HCT116 (cell line): ENCODE results near the gene TMEM181. TPM values are rescaled to one million over a fixed set of nuclear protein-coding genes. Genes with fewer than 3 reads are reported as not detected.

Source experiments
- ATAC-seq: fragments of 200-7000 bp; cut with Tn5 transposase; 2 replicates; pipeline ENCODE4 v1.9.1; 2020; ENCODE audit warnings: mild to moderate bottlenecking, moderate library complexity
- BruUV-seq: library from RNA; stranded (reverse); fragments of 400-500 nt; replicated peaks from 2 replicates; lab custom pipeline; 2021; lab: Mats Ljungman, UMichigan
- CTCF ChIA-PET: fragments of 300-600 bp; sonication (Branson Sonifier 250); formaldehyde crosslinking; loops from one replicate; lab custom pipeline; 2021; ENCODE audit warnings: antibody characterized with exemption; lab: Charles Lee
- POLR2A ChIA-PET: fragments of 300-600, 350-600 bp; sonication (Branson Sonifier 250); formaldehyde crosslinking; loops from one replicate; lab custom pipeline; 2021; ENCODE audit warnings: antibody characterized with exemption; lab: Charles Lee
- RAD21 ChIA-PET, 2 experiments: fragments of 300-600 bp; sonication (Branson Sonifier 250); formaldehyde crosslinking; loops; one replicate each; lab custom pipeline; 2023; ENCODE audit warnings: low total read pairs in 2 of 2; ENCODE audit not compliant: uncharacterized antibody in 2 of 2, unreplicated experiment in 2 of 2, low non-redundant PET in 1 of 2; lab: Charles Lee
- DNase-seq: peaks from one replicate; pipeline ENCODE4 v3.0.0-alpha.2; 2010; ENCODE audit warnings: low read depth, low spot score
- H2AFZ ChIP-seq: fragments of 200-600 bp; shearing (Covaris generic), sonication (generic); 2 replicates; pipeline ENCODE4 v1.6.1; 2017; ENCODE audit warnings: low read depth, mixed run types, mixed read lengths, antibody characterized with exemption, low read length; ENCODE audit not compliant: poor library complexity, severe bottlenecking
- H3K27ac ChIP-seq: 2 replicates; pipeline ENCODE4 v1.5.1; 2012; ENCODE audit warnings: low read depth, low read length
- H3K27me3 ChIP-seq: fragments of 200-600 bp; sonication (generic); 2 replicates; pipeline ENCODE4 v1.6.1; 2016; ENCODE audit warnings: mixed run types, low read length, mixed read lengths; ENCODE audit not compliant: insufficient read depth
- H3K36me3 ChIP-seq, 2 experiments: fragments of 200-500 bp in 1 of 2; fragments of 200-600 bp in 1 of 2; sonication (Bioruptor generic) in 1 of 2; sonication (generic) in 1 of 2; 2 replicates each; pipeline versions ENCODE4 v1.5.1 to v1.6.1; 2014 to 2016; ENCODE audit warnings: low read length in 2 of 2, inconsistent platforms in 1 of 2, mixed read lengths in 1 of 2, mixed run types in 1 of 2; ENCODE audit not compliant: insufficient read depth in 2 of 2, control insufficient read depth in 1 of 2
- H3K4me1 ChIP-seq, 2 experiments: fragments of 200-600 bp in 1 of 2; sonication (generic) in 1 of 2; 2 replicates each; pipeline versions ENCODE4 v1.5.1 to v1.6.1; 2012 to 2017; ENCODE audit warnings: low read length in 2 of 2, inconsistent platforms in 1 of 2, mild to moderate bottlenecking in 1 of 2, mixed read lengths in 1 of 2, mixed run types in 1 of 2, moderate library complexity in 1 of 2; ENCODE audit not compliant: insufficient read depth in 2 of 2, control insufficient read depth in 1 of 2
- H3K4me2 ChIP-seq: fragments of 200-600 bp; sonication (generic); 2 replicates; pipeline ENCODE4 v1.6.1; 2017; ENCODE audit warnings: mixed run types, low read length, mixed read lengths
- H3K4me3 ChIP-seq, 2 experiments: fragments of 200-600 bp in 1 of 2; sonication (generic) in 1 of 2; replicated peaks in 1 of 2; 2 replicates each; pipeline ENCODE4 v1.5.1; 2011 to 2016; ENCODE audit warnings: low read length in 2 of 2, control low read depth in 1 of 2, low read depth in 1 of 2, mild to moderate bottlenecking in 1 of 2, mixed read lengths in 1 of 2, mixed run types in 1 of 2
- H3K79me2 ChIP-seq: fragments of 200-600 bp; sonication (generic); 2 replicates; pipeline ENCODE4 v1.6.1; 2017; ENCODE audit warnings: mild to moderate bottlenecking, mixed run types, low read length, moderate library complexity, mixed read lengths; ENCODE audit not compliant: insufficient read depth
- H3K9ac ChIP-seq: fragments of 200-600 bp; sonication (generic); 2 replicates; pipeline ENCODE4 v1.6.1; 2016; ENCODE audit warnings: low read length, mixed read lengths
- H3K9me2 ChIP-seq: fragments of 200-600 bp; sonication (generic), shearing (Covaris generic); 2 replicates; pipeline ENCODE4 v1.6.1; 2017; ENCODE audit warnings: mixed run types, mild to moderate bottlenecking, moderate library complexity; ENCODE audit not compliant: insufficient read depth
- H3K9me3 ChIP-seq, 2 experiments: fragments of 200-500 bp in 1 of 2; fragments of 200-600 bp in 1 of 2; sonication (Bioruptor generic) in 1 of 2; sonication (generic) in 1 of 2; 2 replicates each; pipeline ENCODE4 v1.6.1; 2014 to 2017; ENCODE audit warnings: low read length in 2 of 2, mixed read lengths in 2 of 2, inconsistent platforms in 1 of 2, low read depth in 1 of 2, mild to moderate bottlenecking in 1 of 2, mixed run types in 1 of 2, moderate library complexity in 1 of 2; ENCODE audit not compliant: control insufficient read depth in 1 of 2, insufficient read depth in 1 of 2
- H4K20me1 ChIP-seq: fragments of 200-600 bp; sonication (generic), shearing (Covaris generic); 2 replicates; pipeline ENCODE4 v1.6.1; 2017; ENCODE audit warnings: mixed run types, mild to moderate bottlenecking, moderate library complexity; ENCODE audit not compliant: insufficient read depth
- CBX3 ChIP-seq: IDR thresholded peaks from 2 replicates; pipeline ENCODE4 v1.6.1; 2012; ENCODE audit warnings: low read depth
- CTCF ChIP-seq, 3 experiments: fragments of 200-600 bp in 1 of 3; sonication (generic) in 1 of 3; IDR thresholded peaks in 2 of 3; conservative IDR thresholded peaks in 1 of 3; 2 replicates each; pipeline ENCODE4 v1.5.1; 2012 to 2017; ENCODE audit warnings: low read depth in 2 of 3, low read length in 2 of 3, antibody characterized with exemption in 1 of 3, borderline replicate concordance in 1 of 3, control low read depth in 1 of 3, mild to moderate bottlenecking in 1 of 3, mixed read lengths in 1 of 3, mixed run types in 1 of 3, moderate library complexity in 1 of 3; ENCODE audit not compliant: insufficient read depth in 1 of 3
- EZH2phosphoT487 ChIP-seq: fragments of 200-600 bp; IDR thresholded peaks from 2 replicates; pipeline ENCODE4 v1.6.1; 2018; ENCODE audit warnings: antibody characterized with exemption, borderline replicate concordance
- JUND ChIP-seq: IDR thresholded peaks from 2 replicates; pipeline ENCODE4 v1.6.1; 2012
- POLR2A ChIP-seq: IDR thresholded peaks from 2 replicates; pipeline ENCODE4 v1.7.0; 2011; ENCODE audit warnings: borderline replicate concordance; ENCODE audit not compliant: insufficient read depth, insufficient read length; ENCODE audit errors: extremely low read depth
- POLR2AphosphoS5 ChIP-seq: IDR thresholded peaks from 2 replicates; pipeline ENCODE4 v1.6.1; 2011; ENCODE audit warnings: mild to moderate bottlenecking, low read depth, low read length, moderate library complexity
- SIN3A ChIP-seq: IDR thresholded peaks from 2 replicates; pipeline ENCODE4 v1.6.1; 2012; ENCODE audit warnings: low read depth
- SP1 ChIP-seq: IDR thresholded peaks from 2 replicates; pipeline ENCODE4 v1.6.1; 2012; ENCODE audit warnings: low read depth
- ZBTB33 ChIP-seq: IDR thresholded peaks from 2 replicates; pipeline ENCODE4 v1.6.1; 2011; ENCODE audit warnings: mild to moderate bottlenecking, low read length, moderate library complexity; ENCODE audit not compliant: insufficient replicate concordance; ENCODE audit errors: extremely low read depth
- ZFX ChIP-seq: fragments of 450-650 bp; IDR thresholded peaks from 2 replicates; pipeline ENCODE4 v1.6.1; 2017
- intact Hi-C: fragments of 100-400 bp; cut with micrococcal nuclease; formaldehyde crosslinking; loops from 2 replicates; pipeline ENCODE4 v1.10.0; 2022
- total RNA-seq: library from RNA; stranded (reverse); gene quantifications from one replicate; pipeline ENCODE4 v1.2.1, GENCODE V29; 2021; ENCODE audit not compliant: unreplicated experiment
- TF ChIP-seq, protein P1 (sequence below): IDR thresholded peaks from 2 replicates; pipeline ENCODE4 v1.6.1; 2012; ENCODE audit warnings: low read depth

The TMEM181 gene
- total RNA-seq, 1 experiment from 2014 or later = 34.4 TPM

DNA sequence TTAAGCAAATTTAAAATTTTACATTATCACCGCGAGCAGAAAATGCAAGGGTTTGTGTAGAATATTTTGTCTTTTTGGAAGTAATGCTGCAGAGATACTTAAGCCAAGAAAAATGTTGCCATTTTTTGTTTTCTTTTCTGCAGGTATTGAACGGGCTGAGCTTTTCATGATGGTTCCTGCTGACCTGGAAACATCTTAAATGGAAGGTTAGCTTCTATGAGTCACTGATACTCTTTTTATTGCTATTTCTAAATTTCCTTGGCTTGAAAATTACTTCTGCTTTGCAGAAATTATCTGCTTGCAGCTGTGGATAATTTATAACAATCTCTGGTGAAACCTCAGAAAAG is 102.7 kb downstream of the TMEM181 start:
- no peaks in the 10 kb centered on the region for H3K9me3 ChIP-seq
- H3K79me2 ChIP-seq = no peaks in the 10 kb centered on the region
- H3K4me2 ChIP-seq = no peak overlapping the region
- no peaks in the 10 kb centered on the region; a peak in 1 of 4 replicates for H3K36me3 ChIP-seq
- no TSS peak for BruUV-seq
- H3K27me3 ChIP-seq = no peaks in the 10 kb centered on the region
- no peak overlapping the region for H3K27ac ChIP-seq
- no peak overlapping the region for H3K9ac ChIP-seq
- POLR2A ChIA-PET = interaction anchor here (0.6 kb wide), 1 partner anchor 34 kb away, joined by 3 read pairs; no protein-coding TSS in a partner anchor
- CTCF ChIA-PET = interaction anchor here (1.1 kb wide), 1 partner anchor 29 kb away, joined by 5 read pairs; no protein-coding TSS in a partner anchor
- no peak overlapping the region for H2AFZ ChIP-seq
- no peaks in the 10 kb centered on the region for H4K20me1 ChIP-seq
- intact Hi-C loops = no loop called here
- RAD21 ChIA-PET = no interaction called here
- no peak for DNase-seq
- ATAC-seq = no peak
- H3K4me1 ChIP-seq = peaks cover 10 to 16% of the 10 kb centered on the region in 2 experiments
- no peak overlapping the region for H3K4me3 ChIP-seq
- no peaks in the 10 kb centered on the region for H3K9me2 ChIP-seq
- TF ChIP-seq CTCF (IDR thresholded peaks at IDR 0.05 in 2 of 3, conservative IDR thresholded peaks at IDR 0.05 in 1 of 3; ENCODE audit: borderline replicate concordance in 1 of 3, insufficient read depth in 1 of 3, low read depth in 2 of 3, low read length in 2 of 3) (no peak), EZH2phosphoT487 (no peak), CBX3 (no peak), ZFX (no peak), POLR2AphosphoS5 (no peak), ZBTB33 (no peak), JUND (no peak), SP1 (no peak), SIN3A (no peak), POLR2A (no peak)
- TF ChIP-seq, protein P1, sequence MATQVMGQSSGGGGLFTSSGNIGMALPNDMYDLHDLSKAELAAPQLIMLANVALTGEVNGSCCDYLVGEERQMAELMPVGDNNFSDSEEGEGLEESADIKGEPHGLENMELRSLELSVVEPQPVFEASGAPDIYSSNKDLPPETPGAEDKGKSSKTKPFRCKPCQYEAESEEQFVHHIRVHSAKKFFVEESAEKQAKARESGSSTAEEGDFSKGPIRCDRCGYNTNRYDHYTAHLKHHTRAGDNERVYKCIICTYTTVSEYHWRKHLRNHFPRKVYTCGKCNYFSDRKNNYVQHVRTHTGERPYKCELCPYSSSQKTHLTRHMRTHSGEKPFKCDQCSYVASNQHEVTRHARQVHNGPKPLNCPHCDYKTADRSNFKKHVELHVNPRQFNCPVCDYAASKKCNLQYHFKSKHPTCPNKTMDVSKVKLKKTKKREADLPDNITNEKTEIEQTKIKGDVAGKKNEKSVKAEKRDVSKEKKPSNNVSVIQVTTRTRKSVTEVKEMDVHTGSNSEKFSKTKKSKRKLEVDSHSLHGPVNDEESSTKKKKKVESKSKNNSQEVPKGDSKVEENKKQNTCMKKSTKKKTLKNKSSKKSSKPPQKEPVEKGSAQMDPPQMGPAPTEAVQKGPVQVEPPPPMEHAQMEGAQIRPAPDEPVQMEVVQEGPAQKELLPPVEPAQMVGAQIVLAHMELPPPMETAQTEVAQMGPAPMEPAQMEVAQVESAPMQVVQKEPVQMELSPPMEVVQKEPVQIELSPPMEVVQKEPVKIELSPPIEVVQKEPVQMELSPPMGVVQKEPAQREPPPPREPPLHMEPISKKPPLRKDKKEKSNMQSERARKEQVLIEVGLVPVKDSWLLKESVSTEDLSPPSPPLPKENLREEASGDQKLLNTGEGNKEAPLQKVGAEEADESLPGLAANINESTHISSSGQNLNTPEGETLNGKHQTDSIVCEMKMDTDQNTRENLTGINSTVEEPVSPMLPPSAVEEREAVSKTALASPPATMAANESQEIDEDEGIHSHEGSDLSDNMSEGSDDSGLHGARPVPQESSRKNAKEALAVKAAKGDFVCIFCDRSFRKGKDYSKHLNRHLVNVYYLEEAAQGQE = no peak
